Panc1 (cell line): ENCODE results near the gene TAC4.

Experiments
- POLR2AphosphoS5 ChIP-seq: IDR thresholded peaks from 2 replicates; pipeline ENCODE4 v1.6.1; 2012; ENCODE audit warnings: mild to moderate bottlenecking, low read depth, low read length, moderate library complexity
- REST ChIP-seq, 2 experiments: IDR thresholded peaks; 2 replicates each; pipeline ENCODE4 v1.6.1; 2011 to 2012; ENCODE audit warnings: low read depth in 2 of 2, control low read depth in 1 of 2, low read length in 1 of 2, mild to moderate bottlenecking in 1 of 2, moderate library complexity in 1 of 2; ENCODE audit not compliant: insufficient read depth in 1 of 2
- SIN3A ChIP-seq: IDR thresholded peaks from 2 replicates; pipeline ENCODE4 v1.6.1; 2012; ENCODE audit warnings: low read depth, mild to moderate bottlenecking, low read length, moderate library complexity, borderline replicate concordance; ENCODE audit not compliant: insufficient read depth
- TF ChIP-seq, protein P1 (sequence below): fragments of 450-650 bp; IDR thresholded peaks from 2 replicates; pipeline ENCODE4 v1.5.1; 2017; ENCODE audit warnings: mild to moderate bottlenecking

DNA sequence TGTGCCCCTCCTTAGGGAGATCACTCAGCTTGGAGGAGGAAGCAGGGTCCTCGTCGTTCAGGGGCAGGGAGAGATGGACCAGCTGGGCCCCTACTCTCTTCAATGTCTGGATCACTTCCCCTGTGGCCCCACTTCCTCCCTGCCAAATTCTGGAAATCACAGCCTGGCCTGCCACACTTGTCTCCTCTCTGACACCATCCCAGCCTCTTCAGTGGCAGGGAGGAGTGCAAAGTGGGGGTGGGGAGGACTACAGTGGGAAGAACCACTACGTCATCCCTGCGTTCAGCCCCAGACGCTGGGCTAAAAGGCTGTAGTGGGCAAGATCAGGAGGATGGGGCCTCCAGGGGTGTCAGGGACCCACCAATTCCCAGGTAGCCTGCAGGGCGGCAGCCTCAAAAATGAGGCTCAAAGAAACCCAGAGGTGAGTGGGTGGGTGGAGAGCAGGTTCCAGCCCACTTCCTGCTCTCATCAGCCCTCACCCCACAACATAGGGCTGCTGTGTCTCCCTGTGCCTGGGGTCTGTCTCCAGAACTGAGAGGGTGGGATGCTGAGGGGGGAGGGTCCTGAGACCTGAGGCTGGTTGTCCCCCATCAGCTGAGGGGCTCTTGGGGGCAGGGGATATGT lies 25.0 kb upstream of the TAC4 start:
- TF ChIP-seq POLR2AphosphoS5 (no peak), REST (IDR thresholded peaks at IDR 0.05; ENCODE audit: insufficient read depth in 1 of 2, low read depth in 2 of 2, low read length in 1 of 2) (no peak), SIN3A (no peak)
- TF ChIP-seq, protein P1, sequence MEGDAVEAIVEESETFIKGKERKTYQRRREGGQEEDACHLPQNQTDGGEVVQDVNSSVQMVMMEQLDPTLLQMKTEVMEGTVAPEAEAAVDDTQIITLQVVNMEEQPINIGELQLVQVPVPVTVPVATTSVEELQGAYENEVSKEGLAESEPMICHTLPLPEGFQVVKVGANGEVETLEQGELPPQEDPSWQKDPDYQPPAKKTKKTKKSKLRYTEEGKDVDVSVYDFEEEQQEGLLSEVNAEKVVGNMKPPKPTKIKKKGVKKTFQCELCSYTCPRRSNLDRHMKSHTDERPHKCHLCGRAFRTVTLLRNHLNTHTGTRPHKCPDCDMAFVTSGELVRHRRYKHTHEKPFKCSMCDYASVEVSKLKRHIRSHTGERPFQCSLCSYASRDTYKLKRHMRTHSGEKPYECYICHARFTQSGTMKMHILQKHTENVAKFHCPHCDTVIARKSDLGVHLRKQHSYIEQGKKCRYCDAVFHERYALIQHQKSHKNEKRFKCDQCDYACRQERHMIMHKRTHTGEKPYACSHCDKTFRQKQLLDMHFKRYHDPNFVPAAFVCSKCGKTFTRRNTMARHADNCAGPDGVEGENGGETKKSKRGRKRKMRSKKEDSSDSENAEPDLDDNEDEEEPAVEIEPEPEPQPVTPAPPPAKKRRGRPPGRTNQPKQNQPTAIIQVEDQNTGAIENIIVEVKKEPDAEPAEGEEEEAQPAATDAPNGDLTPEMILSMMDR, result no peak
